Gastrocnemius medialis (tissue), 4 donors: ENCODE results near the gene PHACTR3. TPM values are rescaled to one million over a fixed set of nuclear protein-coding genes. Genes with fewer than 3 reads are reported as not detected.

Source experiments
- ATAC-seq, 2 donors: fragments of 150-250 bp; one replicate each; pipeline ENCODE4 v1.9.1; 2016
- DNase-seq, 2 donors: peaks; one replicate each; pipeline ENCODE4 v3.0.0-alpha.2; 2019
- H3K27ac ChIP-seq, 4 donors: fragments of 200-600 bp; sonication (generic); 1 replicate in 1 of 4; 2 replicates in 3 of 4; pipeline ENCODE4 v1.5.1; 2016 to 2018; ENCODE audit warnings: mild to moderate bottlenecking in 2 of 4, moderate library complexity in 1 of 4
- H3K27me3 ChIP-seq, 3 donors: fragments of 200-600 bp; sonication (generic) in 2 of 3; 1 replicate in 1 of 3; 2 replicates in 2 of 3; pipeline versions ENCODE4 v1.5.1 to v1.6.0; 2016 to 2019; ENCODE audit warnings: mild to moderate bottlenecking in 1 of 3, moderate library complexity in 1 of 3
- H3K36me3 ChIP-seq, 2 donors: fragments of 200-600 bp; sonication (generic) in 1 of 2; one replicate each; pipeline ENCODE4 v1.5.1; 2017 to 2018
- H3K4me1 ChIP-seq, 2 donors: fragments of 200-600 bp; sonication (generic) in 1 of 2; one replicate each; pipeline ENCODE4 v1.5.1; 2016 to 2017; ENCODE audit warnings: mild to moderate bottlenecking in 2 of 2
- H3K4me3 ChIP-seq, 4 donors: fragments of 200-600 bp; sonication (generic) in 3 of 4; 1 replicate in 1 of 4; 2 replicates in 3 of 4; pipeline ENCODE4 v1.5.1; 2016 to 2019; ENCODE audit warnings: mild to moderate bottlenecking in 2 of 4
- H3K9me3 ChIP-seq, 3 donors: fragments of 200-600 bp; sonication (generic) in 2 of 3; 1 replicate in 1 of 3; 2 replicates in 2 of 3; pipeline ENCODE4 v1.5.1; 2016 to 2019
- CTCF ChIP-seq, 5 experiments: fragments of 450-650 bp in 3 of 5; fragments of 200-600 bp in 2 of 5; sonication (generic) in 2 of 5; IDR thresholded peaks in 4 of 5; conservative IDR thresholded peaks in 1 of 5; 1 replicate in 4 of 5; 2 replicates in 1 of 5; pipeline ENCODE4 v1.5.1; 2016 to 2019; ENCODE audit warnings: antibody characterized with exemption in 5 of 5, mild to moderate bottlenecking in 3 of 5, moderate library complexity in 3 of 5
- POLR2A ChIP-seq, 2 donors: fragments of 450-650 bp; IDR thresholded peaks; one replicate each; pipeline ENCODE4 v1.6.1; 2017; ENCODE audit warnings: antibody characterized with exemption in 2 of 2, mild to moderate bottlenecking in 2 of 2, moderate library complexity in 2 of 2
- in situ Hi-C, 4 donors: fragments of 200-750 bp; cut with MboI; loops; one replicate each; pipeline versions ENCODE4 v1.15.0 to v1.8.0; 2017; ENCODE audit warnings: low sequenced_read_pairs in 4 of 4
- intact Hi-C: fragments of 100-400 bp; cut with DNase I; formaldehyde crosslinking; loops from one replicate; pipeline ENCODE4 v1.15.1; 2023; ENCODE audit warnings: low total_unique reads
- total RNA-seq, 4 donors: library from RNA; depleted of rRNA; stranded (reverse); fragments of >200 nt; gene quantifications; one replicate each; pipeline versions ENCODE4 v1.1.0 to v1.2.3, GENCODE V29; 2016

Gene PHACTR3
- total RNA-seq, 4 donors from 2014 or later, result 0.24 to 1.1 (median 0.59) TPM; not detected in 1

- DNase-seq, result no peak
- ATAC-seq, result no peak
- Histone ChIP-seq H3K27me3 (no peaks in the 10 kb centered on the region), H3K4me3 (no peak overlapping the region), H3K36me3 (no peaks in the 10 kb centered on the region), H3K4me1 (peaks cover 0 to 8% of the 10 kb centered on the region in 2 donors), H3K27ac (no peak overlapping the region), H3K9me3 (no peaks in the 10 kb centered on the region)
- intact Hi-C loops (no loop called here), in situ Hi-C loops (no loop called here)
- TF ChIP-seq CTCF (IDR thresholded peaks at IDR 0.05 in 4 of 5, conservative IDR thresholded peaks at IDR 0.05 in 1 of 5), result no peak
Observed at GRCh38 chr20:59776059-59776603, 171.8 kb downstream of the PHACTR3 start.

GRCh38 chr20:59776626-59777330 lies 172.4 kb downstream of the PHACTR3 start:
- no peak overlapping the region for H3K4me3 ChIP-seq
- TF ChIP-seq POLR2A (IDR thresholded peaks at IDR 0.05) (no peak), CTCF (IDR thresholded peaks at IDR 0.05 in 4 of 5, conservative IDR thresholded peaks at IDR 0.05 in 1 of 5) (no peak)
- no peaks in the 10 kb centered on the region for H3K36me3 ChIP-seq
- no peak for DNase-seq
- intact Hi-C loops, result no loop called here
- no peak overlapping the region for H3K27ac ChIP-seq
- no peak for ATAC-seq
- peaks cover 0 to 3% of the 10 kb centered on the region in 2 donors for H3K4me1 ChIP-seq
- H3K9me3 ChIP-seq, result no peaks in the 10 kb centered on the region
- in situ Hi-C loops, result no loop called here
- H3K27me3 ChIP-seq, result no peaks in the 10 kb centered on the region

- no peaks in the 10 kb centered on the region for H3K27me3 ChIP-seq
- H3K9me3 ChIP-seq, result no peaks in the 10 kb centered on the region
- no peak overlapping the region for H3K4me3 ChIP-seq
- intact Hi-C loops, result no loop called here
- ATAC-seq (no peak), DNase-seq (no peak)
- peaks cover 0 to under 1% of the 10 kb centered on the region in 2 donors for H3K4me1 ChIP-seq
- in situ Hi-C loops, result no loop called here
- TF ChIP-seq POLR2A (IDR thresholded peaks at IDR 0.05) (no peak), CTCF (IDR thresholded peaks at IDR 0.05 in 4 of 5, conservative IDR thresholded peaks at IDR 0.05 in 1 of 5) (no peak)
- H3K27ac ChIP-seq, result no peak overlapping the region
- no peaks in the 10 kb centered on the region for H3K36me3 ChIP-seq
Observed at GRCh38 chr20:59777331-59777725, 173.0 kb downstream of the PHACTR3 start.

GRCh38 chr20:59777814-59778575 lies 173.7 kb downstream of the PHACTR3 start:
- in situ Hi-C loops (no loop called here), intact Hi-C loops (no loop called here)
- ATAC-seq (no peak), DNase-seq (no peak)
- Histone ChIP-seq H3K4me1 (no peaks in the 10 kb centered on the region), H3K27me3 (no peaks in the 10 kb centered on the region), H3K27ac (no peak overlapping the region), H3K9me3 (no peaks in the 10 kb centered on the region), H3K4me3 (no peak overlapping the region), H3K36me3 (no peaks in the 10 kb centered on the region)
- TF ChIP-seq POLR2A (IDR thresholded peaks at IDR 0.05) (no peak), CTCF (IDR thresholded peaks at IDR 0.05 in 4 of 5, conservative IDR thresholded peaks at IDR 0.05 in 1 of 5) (no peak)
